OCI-LY7 (cell line): ENCODE results near the gene NMD3. TPM values are rescaled to one million over a fixed set of nuclear protein-coding genes. Genes with fewer than 3 reads are reported as not detected.

ENCODE experiments used
- BruUV-seq: library from RNA; stranded (reverse); fragments of 400-500 nt; replicated peaks from 2 replicates; lab custom pipeline; 2021; lab: Mats Ljungman, UMichigan
- CTCF ChIA-PET: fragments of 300-600 bp; sonication (Branson Sonifier 250); formaldehyde crosslinking; loops from one replicate; lab custom pipeline; 2022; ENCODE audit warnings: antibody characterized with exemption; ENCODE audit not compliant: unreplicated experiment; lab: Charles Lee
- POLR2A ChIA-PET: fragments of 300-600 bp; sonication (Branson Sonifier 250); formaldehyde crosslinking; loops from one replicate; lab custom pipeline; 2022; ENCODE audit warnings: antibody characterized with exemption; lab: Charles Lee
- DNase-seq: peaks from one replicate; pipeline ENCODE4 v3.0.0-alpha.2; 2015; ENCODE audit warnings: low spot score
- H2AFZ ChIP-seq: fragments of 200-600 bp; sonication (generic), shearing (Covaris generic); 2 replicates; pipeline ENCODE4 v1.6.1; 2014; ENCODE audit warnings: mild to moderate bottlenecking, antibody characterized with exemption, low read length, moderate library complexity
- H3K27ac ChIP-seq: fragments of 200-600 bp; sonication (generic); 2 replicates; pipeline ENCODE4 v1.5.1; 2014; ENCODE audit warnings: mixed run types, low read depth, mild to moderate bottlenecking, moderate library complexity, low read length, inconsistent platforms; ENCODE audit not compliant: poor library complexity, severe bottlenecking
- H3K36me3 ChIP-seq: fragments of 200-600 bp; sonication (generic); 2 replicates; pipeline ENCODE4 v1.6.1; 2014; ENCODE audit warnings: mild to moderate bottlenecking, antibody characterized with exemption, low read length, moderate library complexity, mixed read lengths; ENCODE audit not compliant: insufficient read depth
- H3K4me1 ChIP-seq: fragments of 200-600 bp; sonication (generic); 2 replicates; pipeline ENCODE4 v1.5.1; 2014; ENCODE audit warnings: mild to moderate bottlenecking, low read length; ENCODE audit not compliant: insufficient read depth, poor library complexity, severe bottlenecking
- H3K4me2 ChIP-seq: fragments of 200-600 bp; sonication (generic); 2 replicates; pipeline ENCODE4 v1.6.1; 2014; ENCODE audit warnings: mild to moderate bottlenecking, low read length
- H3K4me3 ChIP-seq: fragments of 200-600 bp; sonication (generic); 2 replicates; pipeline ENCODE4 v1.5.1; 2014; ENCODE audit warnings: mild to moderate bottlenecking, low read depth, low read length; ENCODE audit not compliant: poor library complexity, severe bottlenecking
- H3K79me2 ChIP-seq: fragments of 200-600 bp; sonication (generic); 2 replicates; pipeline ENCODE4 v1.6.1; 2016; ENCODE audit warnings: low read depth, mild to moderate bottlenecking, low read length, moderate library complexity, mixed read lengths; ENCODE audit not compliant: insufficient read depth
- H3K9me2 ChIP-seq: fragments of 200-600 bp; sonication (generic); 2 replicates; pipeline ENCODE4 v1.6.1; 2016; ENCODE audit warnings: mild to moderate bottlenecking, low read length, mixed read lengths; ENCODE audit not compliant: insufficient read depth
- H3K9me3 ChIP-seq: fragments of 200-600 bp; sonication (generic); 2 replicates; pipeline ENCODE4 v1.6.1; 2014; ENCODE audit warnings: mild to moderate bottlenecking, mixed run types, low read length, mixed read lengths
- H4K20me1 ChIP-seq: fragments of 200-600 bp; sonication (generic); 2 replicates; pipeline ENCODE4 v1.6.1; 2014; ENCODE audit warnings: mild to moderate bottlenecking, antibody characterized with exemption, low read length, moderate library complexity, mixed read lengths; ENCODE audit not compliant: insufficient read depth
- CTCF ChIP-seq: fragments of 200-600 bp; sonication (generic); conservative IDR thresholded peaks from 2 replicates; pipeline ENCODE4 v1.5.1; 2014; ENCODE audit warnings: mild to moderate bottlenecking, antibody characterized with exemption, low read length, moderate library complexity, mixed read lengths
- EZH2phosphoT487 ChIP-seq: fragments of 200-600 bp; sonication (generic); IDR thresholded peaks from 2 replicates; pipeline ENCODE4 v1.6.1; 2018; ENCODE audit warnings: low read depth, borderline replicate concordance, mild to moderate bottlenecking, mixed run types, antibody characterized with exemption, low read length, moderate library complexity, mixed read lengths
- intact Hi-C: fragments of 100-400 bp; cut with micrococcal nuclease; formaldehyde crosslinking; loops from one replicate; pipeline ENCODE4 v1.10.0; 2022; ENCODE audit not compliant: unreplicated experiment
- total RNA-seq, 2 experiments: library from RNA; depleted of rRNA in 1 of 2; stranded (reverse); fragments of >200 nt in 1 of 2; shearing (Covaris generic) in 1 of 2; gene quantifications; 2 replicates each; pipeline ENCODE4 v1.2.3, GENCODE V29; 2014 to 2022

The NMD3 gene
- total RNA-seq, 2 experiments from 2014 or later, result 30.0 to 55.2 TPM

- H3K9me2 ChIP-seq, result no peaks in the 10 kb centered on the region
- no peak for DNase-seq
- H3K4me3 ChIP-seq, result no peak overlapping the region
- peaks cover 71% of the 10 kb centered on the region for H3K79me2 ChIP-seq
- intact Hi-C loops, result loop anchor here (5.0 to 10.0 kb wide), 3 partner anchors 33 to 780 kb away; partner anchors contain the start of gene TRIM59
- BruUV-seq, result no TSS peak
- no peak overlapping the region; the same call in 1 of the 2 replicates for H3K4me2 ChIP-seq
- no peak overlapping the region for H2AFZ ChIP-seq
- POLR2A ChIA-PET, result interaction anchor here (0.6 to 0.7 kb wide), 2 partner anchors 15 to 118 kb away, joined by 3 read pairs; no protein-coding TSS in a partner anchor
- H3K4me1 ChIP-seq, result peaks cover 20% of the 10 kb centered on the region
- H3K36me3 ChIP-seq, result peaks cover 73% of the 10 kb centered on the region
- peaks cover 26% of the 10 kb centered on the region for H4K20me1 ChIP-seq
- CTCF ChIA-PET, result no interaction called here
- no peaks in the 10 kb centered on the region for H3K9me3 ChIP-seq
- TF ChIP-seq CTCF, result no peak
- no peak overlapping the region for H3K27ac ChIP-seq
These were observed 3.7 kb downstream of the NMD3 start for GRCh38 chr3:161224786-161225185.

- Histone ChIP-seq H3K4me3 (no peak overlapping the region), H3K4me2 (no peak overlapping the region), H3K4me1 (no peaks in the 10 kb centered on the region), H3K9me2 (no peaks in the 10 kb centered on the region), H4K20me1 (peaks cover 13% of the 10 kb centered on the region), H2AFZ (no peak overlapping the region), H3K9me3 (no peaks in the 10 kb centered on the region), H3K36me3 (peaks cover 100% of the 10 kb centered on the region), H3K27ac (no peak overlapping the region), H3K79me2 (peaks cover 25% of the 10 kb centered on the region; the same call in 1 of the 2 replicates)
- intact Hi-C loops, result no loop called here
- no TSS peak for BruUV-seq
- TF ChIP-seq CTCF, result no peak
- TF ChIP-seq EZH2phosphoT487, result no peak
- POLR2A ChIA-PET, result interaction anchor here (0.9 to 2.4 kb wide), 3 partner anchors 9 to 214 kb away, joined by 3 to 13 read pairs (median 7); partner anchors contain the start of gene NMD3
- CTCF ChIA-PET, result no interaction called here
- no peak for DNase-seq
These were observed 9.6 kb downstream of the NMD3 start for GRCh38 chr3:161230621-161231171.

GRCh38 chr3:161231861-161232260 is 10.8 kb downstream of the NMD3 start:
- Histone ChIP-seq H3K36me3 (peaks cover 99% of the 10 kb centered on the region), H3K79me2 (peaks cover 29% of the 10 kb centered on the region; the same call in 1 of the 2 replicates)
- BruUV-seq, result no TSS peak

More at GRCh38 chr3:161231861-161232260, 10.8 kb downstream of the NMD3 start:
- Histone ChIP-seq H3K4me3 (no peak overlapping the region), H3K4me2 (no peak overlapping the region), H3K27ac (no peak overlapping the region), H3K9me2 (no peaks in the 10 kb centered on the region), H3K4me1 (no peaks in the 10 kb centered on the region), H4K20me1 (peaks cover 13% of the 10 kb centered on the region), H3K9me3 (no peaks in the 10 kb centered on the region), H2AFZ (no peak overlapping the region)
- intact Hi-C loops, result no loop called here
- TF ChIP-seq CTCF (no peak), EZH2phosphoT487 (no peak)
- ChIA-PET POLR2A (interaction anchor here (0.9 to 1.9 kb wide), 2 partner anchors 10 to 213 kb away, joined by 3 to 13 read pairs; partner anchors contain the start of gene NMD3), CTCF (interaction anchor here (1.0 kb wide), 1 partner anchor 10 kb away, joined by 3 read pairs; no protein-coding TSS in a partner anchor)
- DNase-seq, result no peak
